Osteoblast (primary cell): ENCODE measurements around the gene PAPLN. TPM values are rescaled to one million over a fixed set of nuclear protein-coding genes. Genes with fewer than 3 reads are reported as not detected.

Source experiments
- DNase-seq: peaks from one replicate; pipeline ENCODE4 v3.0.0; 2011; ENCODE audit warnings: low spot score, mixed read lengths; ENCODE audit not compliant: insufficient read length; ENCODE audit errors: missing footprints
- H2AFZ ChIP-seq: 2 replicates; pipeline ENCODE4 v1.6.0; 2011; ENCODE audit warnings: mild to moderate bottlenecking, low read length
- H3K27ac ChIP-seq: 2 replicates; pipeline ENCODE4 v1.5.1; 2011; ENCODE audit warnings: mild to moderate bottlenecking, low read depth, low read length, moderate library complexity
- H3K27me3 ChIP-seq: 2 replicates; pipeline ENCODE4 v1.6.0; 2012; ENCODE audit warnings: mild to moderate bottlenecking, control low read depth, inconsistent platforms, low read length, moderate library complexity; ENCODE audit not compliant: insufficient read depth
- H3K36me3 ChIP-seq: 2 replicates; pipeline ENCODE4 v1.5.1; 2011; ENCODE audit warnings: mild to moderate bottlenecking, low read length, control low read depth, moderate library complexity; ENCODE audit not compliant: insufficient read depth
- H3K4me1 ChIP-seq: 2 replicates; pipeline ENCODE4 v1.5.1; 2011; ENCODE audit warnings: mild to moderate bottlenecking, low read length, control low read depth, moderate library complexity; ENCODE audit not compliant: insufficient read depth
- H3K4me2 ChIP-seq: 2 replicates; pipeline ENCODE4 v1.6.0; 2011; ENCODE audit warnings: mild to moderate bottlenecking, low read length; ENCODE audit not compliant: insufficient read depth
- H3K4me3 ChIP-seq: fragments of 200-600 bp; sonication (generic); 3 replicates; pipeline ENCODE4 v1.5.1; 2012; ENCODE audit warnings: mild to moderate bottlenecking, low read length, inconsistent platforms; ENCODE audit not compliant: insufficient read depth
- H3K79me2 ChIP-seq: 2 replicates; pipeline ENCODE4 v1.6.0; 2012; ENCODE audit warnings: mild to moderate bottlenecking, low read length, control low read depth, inconsistent platforms; ENCODE audit not compliant: insufficient read depth
- H3K9me3 ChIP-seq: 2 replicates; pipeline ENCODE4 v1.5.1; 2011; ENCODE audit warnings: low read depth, low read length, control low read depth
- H4K20me1 ChIP-seq: 2 replicates; pipeline ENCODE4 v1.6.0; 2012; ENCODE audit warnings: mild to moderate bottlenecking, low read length, control low read depth; ENCODE audit not compliant: insufficient read depth
- CTCF ChIP-seq: IDR thresholded peaks from 2 replicates; pipeline ENCODE4 v1.5.1; 2011; ENCODE audit warnings: mild to moderate bottlenecking, low read depth, low read length, moderate library complexity; ENCODE audit errors: extremely low read depth
- total RNA-seq: library from RNA; depleted of rRNA; stranded (reverse); fragments of >200 nt; gene quantifications from 2 replicates; pipeline ENCODE4 v1.2.3, GENCODE V29; 2012

Gene PAPLN
- total RNA-seq, 1 donor: 5.8 TPM

GRCh38 chr14:73250317-73250713, 13.0 kb downstream of the PAPLN start:
- no peaks in the 10 kb centered on the region for H3K36me3 ChIP-seq
- H3K4me3 ChIP-seq: no peak overlapping the region
- no peak for TF ChIP-seq CTCF
- no peak overlapping the region for H3K27ac ChIP-seq
- H3K27me3 ChIP-seq: no peaks in the 10 kb centered on the region
- H4K20me1 ChIP-seq: no peaks in the 10 kb centered on the region
- no peak overlapping the region for H2AFZ ChIP-seq
- peaks cover 24% of the 10 kb centered on the region for H3K4me1 ChIP-seq
- H3K79me2 ChIP-seq: no peaks in the 10 kb centered on the region
- no peak overlapping the region for H3K4me2 ChIP-seq
- DNase-seq: peak; percentile 87
- H3K9me3 ChIP-seq: no peaks in the 10 kb centered on the region

GRCh38 chr14:73250781-73251500, 13.6 kb downstream of the PAPLN start:
- H3K9me3 ChIP-seq: no peaks in the 10 kb centered on the region

GRCh38 chr14:73251516-73252215, 14.4 kb downstream of the PAPLN start:
- Histone ChIP-seq H3K27me3 (no peaks in the 10 kb centered on the region), H3K4me1 (peaks cover 18% of the 10 kb centered on the region), H4K20me1 (no peaks in the 10 kb centered on the region), H3K4me2 (no peak overlapping the region), H3K27ac (no peak overlapping the region), H3K9me3 (no peaks in the 10 kb centered on the region), H3K4me3 (no peak overlapping the region), H3K79me2 (no peaks in the 10 kb centered on the region), H3K36me3 (no peaks in the 10 kb centered on the region), H2AFZ (no peak overlapping the region)
- TF ChIP-seq CTCF: no peak
- DNase-seq: peak; percentile 34

More at GRCh38 chr14:73250781-73251500, 13.6 kb downstream of the PAPLN start:
- DNase-seq: peak; percentile 75
- Histone ChIP-seq H3K79me2 (no peaks in the 10 kb centered on the region), H2AFZ (no peak overlapping the region), H3K4me3 (no peak overlapping the region), H3K4me2 (no peak overlapping the region), H3K27ac (no peak overlapping the region), H3K4me1 (peaks cover 24% of the 10 kb centered on the region), H4K20me1 (no peaks in the 10 kb centered on the region), H3K36me3 (no peaks in the 10 kb centered on the region), H3K27me3 (no peaks in the 10 kb centered on the region)
- no peak for TF ChIP-seq CTCF
